ENCODE measurements around the gene IFI44L.
A peak's percentile ranks its signal among the peaks of the same experiment; 100 is the strongest.

The IFI44L gene

GRCh38 chr1:78645723-78646122 is 25.5 kb downstream of the IFI44L start:
- DNase-seq = no peak

GRCh38 chr1:78647238-78647637 is 27.0 kb downstream of the IFI44L start:
- no peak for DNase-seq

GRCh38 chr1:78649628-78650027 is 29.4 kb downstream of the IFI44L start, which contains the start of gene IFI44:
Gene IFI44 (plus strand): TSS chr1:78649831. CDS start chr1:78650196, 365 bp downstream.
- DNase-seq = peak; percentile 61

GRCh38 chr1:78650114-78650660 is 29.9 kb downstream of the IFI44L start:
- no peak for DNase-seq

- no peak for DNase-seq
These were observed 31.0 kb downstream of the IFI44L start for GRCh38 chr1:78651241-78651640.

GRCh38 chr1:78652019-78652560 is 31.8 kb downstream of the IFI44L start:
- DNase-seq = no peak

- no peak for DNase-seq
These were observed 38.7 kb downstream of the IFI44L start for GRCh38 chr1:78658901-78659300.

GRCh38 chr1:78663923-78664322 is 43.7 kb downstream of the IFI44L start:
- DNase-seq = no peak

- DNase-seq = no peak
These were observed 44.5 kb downstream of the IFI44L start for GRCh38 chr1:78664763-78665162.

- DNase-seq = no peak
These were observed 45.6 kb downstream of the IFI44L start for GRCh38 chr1:78665809-78666208.

- no peak for DNase-seq
These were observed 47.7 kb downstream of the IFI44L start for GRCh38 chr1:78667939-78668338.

- no peak for DNase-seq
These were observed 48.2 kb downstream of the IFI44L start for GRCh38 chr1:78668427-78668826.

GRCh38 chr1:78672428-78672827 is 52.2 kb downstream of the IFI44L start:
- DNase-seq = no peak

GRCh38 chr1:78673120-78673519 is 52.9 kb downstream of the IFI44L start:
- DNase-seq = no peak

GRCh38 chr1:78676347-78676982 is 56.2 kb downstream of the IFI44L start:
- DNase-seq = peak; percentile 62

GRCh38 chr1:78676993-78677392 is 56.7 kb downstream of the IFI44L start:
- DNase-seq = no peak

GRCh38 chr1:78677788-78678187 is 57.5 kb downstream of the IFI44L start:
- no peak for DNase-seq

- no peak for DNase-seq
These were observed 58.1 kb downstream of the IFI44L start for GRCh38 chr1:78678324-78678723.

GRCh38 chr1:78681265-78681664 is 61.0 kb downstream of the IFI44L start:
- no peak for DNase-seq

- DNase-seq = no peak
These were observed 62.2 kb downstream of the IFI44L start for GRCh38 chr1:78682496-78682895.

- DNase-seq = no peak
These were observed 62.8 kb downstream of the IFI44L start for GRCh38 chr1:78683079-78683478.

- no peak for DNase-seq
These were observed 67.1 kb downstream of the IFI44L start for GRCh38 chr1:78687315-78687714.

GRCh38 chr1:78687914-78688313 is 67.7 kb downstream of the IFI44L start:
- peak; percentile 2 for DNase-seq

GRCh38 chr1:78688697-78689096 is 68.4 kb downstream of the IFI44L start:
- peak; percentile 9 for DNase-seq

- DNase-seq = no peak
These were observed 70.3 kb downstream of the IFI44L start for GRCh38 chr1:78690516-78690915.

Measured in amniotic stem cell (primary cell).